OCI-LY3 (cell line): ENCODE results near the gene ARHGEF4.

ENCODE experiments used
- H2AFZ ChIP-seq: fragments of 200-600, 300-600 bp; shearing (Covaris generic); 2 replicates; pipeline ENCODE4 v1.6.0; 2014; ENCODE audit warnings: antibody characterized with exemption, low read depth, low read length
- H3K27ac ChIP-seq: fragments of 200-600, 300-600 bp; sonication (generic); 2 replicates; pipeline ENCODE4 v1.5.1; 2014; ENCODE audit warnings: mild to moderate bottlenecking, low read length, moderate library complexity, mixed read lengths
- H3K27me3 ChIP-seq: fragments of 200-600, 300-600 bp; sonication (generic); 2 replicates; pipeline ENCODE4 v1.6.1; 2014; ENCODE audit warnings: low read depth, low read length, mixed read lengths
- H3K36me3 ChIP-seq: fragments of 200-600, 300-600 bp; sonication (generic); replicated peaks from 2 replicates; pipeline ENCODE3; 2014; ENCODE audit warnings: low read depth, low read length, mixed read lengths
- H3K4me1 ChIP-seq: fragments of 300-600, 200-600 bp; sonication (generic); 2 replicates; pipeline ENCODE4 v1.6.1; 2014; ENCODE audit warnings: low read length, mixed read lengths
- H3K4me2 ChIP-seq: fragments of 200-600, 300-600 bp; sonication (generic); 2 replicates; pipeline ENCODE4 v1.6.1; 2014; ENCODE audit warnings: low read length, mixed read lengths
- H3K4me3 ChIP-seq: fragments of 300-600, 200-600 bp; sonication (generic); 2 replicates; pipeline ENCODE4 v1.5.1; 2014; ENCODE audit warnings: antibody characterized with exemption, mild to moderate bottlenecking, low read length, moderate library complexity
- H3K79me2 ChIP-seq: fragments of 300-600, 200-600 bp; shearing (Covaris generic); 2 replicates; pipeline ENCODE4 v1.6.1; 2014; ENCODE audit warnings: mild to moderate bottlenecking, low read length, mixed read lengths
- H3K9ac ChIP-seq: fragments of 300-600, 200-600 bp; shearing (Covaris generic); 2 replicates; pipeline ENCODE4 v1.6.0; 2014; ENCODE audit warnings: mild to moderate bottlenecking, low read length, moderate library complexity
- H3K9me3 ChIP-seq: fragments of 200-600, 300-600 bp; shearing (Covaris generic); 2 replicates; pipeline ENCODE4 v1.6.1; 2014; ENCODE audit warnings: low read length, mixed read lengths; ENCODE audit not compliant: insufficient read depth
- H4K20me1 ChIP-seq: fragments of 200-600, 300-600 bp; sonication (generic); 2 replicates; pipeline ENCODE4 v1.6.1; 2016; ENCODE audit warnings: low read length, mixed read lengths; ENCODE audit not compliant: insufficient read depth
- CTCF ChIP-seq: fragments of 200-600, 300-600 bp; sonication (generic); IDR thresholded peaks from 2 replicates; pipeline ENCODE4 v1.5.1; 2014; ENCODE audit warnings: antibody characterized with exemption, low read length, low read depth
- EZH2phosphoT487 ChIP-seq: fragments of 200-600 bp; shearing (Covaris generic); IDR thresholded peaks from 2 replicates; pipeline ENCODE4 v1.6.1; 2018; ENCODE audit warnings: antibody characterized with exemption, mixed run types, low read depth

ARHGEF4 gene

GRCh38 chr2:131031875-131032274, 195.2 kb downstream of the ARHGEF4 start:
- Histone ChIP-seq H3K36me3 (no peaks in the 10 kb centered on the region), H4K20me1 (no peaks in the 10 kb centered on the region), H3K4me2 (no peak overlapping the region), H3K4me3 (no peak overlapping the region), H3K79me2 (no peaks in the 10 kb centered on the region), H3K27me3 (no peaks in the 10 kb centered on the region), H3K27ac (no peak overlapping the region), H2AFZ (no peak overlapping the region), H3K4me1 (no peaks in the 10 kb centered on the region), H3K9me3 (no peaks in the 10 kb centered on the region), H3K9ac (no peak overlapping the region)
- TF ChIP-seq CTCF (no peak), EZH2phosphoT487 (no peak)

GRCh38 chr2:131032393-131032836, 195.7 kb downstream of the ARHGEF4 start:
- Histone ChIP-seq H2AFZ (no peak overlapping the region), H3K79me2 (no peaks in the 10 kb centered on the region), H3K4me1 (no peaks in the 10 kb centered on the region), H3K4me2 (no peak overlapping the region), H4K20me1 (no peaks in the 10 kb centered on the region), H3K9me3 (no peaks in the 10 kb centered on the region), H3K4me3 (no peak overlapping the region), H3K9ac (no peak overlapping the region), H3K27ac (no peak overlapping the region), H3K27me3 (no peaks in the 10 kb centered on the region), H3K36me3 (no peaks in the 10 kb centered on the region)
- no peak for TF ChIP-seq EZH2phosphoT487
- TF ChIP-seq CTCF: no peak

GRCh38 chr2:131033786-131034121, 197.0 kb downstream of the ARHGEF4 start:
- TF ChIP-seq CTCF (no peak), EZH2phosphoT487 (no peak)
- H3K4me2 ChIP-seq: no peak overlapping the region
- H2AFZ ChIP-seq: no peak overlapping the region
- H3K79me2 ChIP-seq: no peaks in the 10 kb centered on the region
- no peak overlapping the region for H3K4me3 ChIP-seq
- H3K27me3 ChIP-seq: no peaks in the 10 kb centered on the region
- H3K27ac ChIP-seq: no peak overlapping the region
- H3K36me3 ChIP-seq: no peaks in the 10 kb centered on the region
- H3K9ac ChIP-seq: no peak overlapping the region
- no peaks in the 10 kb centered on the region for H3K9me3 ChIP-seq
- no peaks in the 10 kb centered on the region for H3K4me1 ChIP-seq
- H4K20me1 ChIP-seq: no peaks in the 10 kb centered on the region

- no peaks in the 10 kb centered on the region for H3K36me3 ChIP-seq
- no peak overlapping the region for H3K4me3 ChIP-seq
- H3K4me2 ChIP-seq: no peak overlapping the region
- H3K27ac ChIP-seq: no peak overlapping the region
- TF ChIP-seq EZH2phosphoT487 (no peak), CTCF (no peak)
- H3K79me2 ChIP-seq: no peaks in the 10 kb centered on the region
- H3K27me3 ChIP-seq: no peaks in the 10 kb centered on the region
- no peak overlapping the region for H3K9ac ChIP-seq
- no peaks in the 10 kb centered on the region for H3K9me3 ChIP-seq
- no peaks in the 10 kb centered on the region for H4K20me1 ChIP-seq
- no peaks in the 10 kb centered on the region for H3K4me1 ChIP-seq
- H2AFZ ChIP-seq: no peak overlapping the region
These were observed 197.7 kb downstream of the ARHGEF4 start for GRCh38 chr2:131034122-131035051.
